ENCODE measurements around the gene GBX2. TPM values are rescaled to one million over a fixed set of nuclear protein-coding genes. Genes with fewer than 3 reads are reported as not detected.

Gene GBX2
- total RNA-seq: not detected
- long read RNA-seq: 0 reads

DNA sequence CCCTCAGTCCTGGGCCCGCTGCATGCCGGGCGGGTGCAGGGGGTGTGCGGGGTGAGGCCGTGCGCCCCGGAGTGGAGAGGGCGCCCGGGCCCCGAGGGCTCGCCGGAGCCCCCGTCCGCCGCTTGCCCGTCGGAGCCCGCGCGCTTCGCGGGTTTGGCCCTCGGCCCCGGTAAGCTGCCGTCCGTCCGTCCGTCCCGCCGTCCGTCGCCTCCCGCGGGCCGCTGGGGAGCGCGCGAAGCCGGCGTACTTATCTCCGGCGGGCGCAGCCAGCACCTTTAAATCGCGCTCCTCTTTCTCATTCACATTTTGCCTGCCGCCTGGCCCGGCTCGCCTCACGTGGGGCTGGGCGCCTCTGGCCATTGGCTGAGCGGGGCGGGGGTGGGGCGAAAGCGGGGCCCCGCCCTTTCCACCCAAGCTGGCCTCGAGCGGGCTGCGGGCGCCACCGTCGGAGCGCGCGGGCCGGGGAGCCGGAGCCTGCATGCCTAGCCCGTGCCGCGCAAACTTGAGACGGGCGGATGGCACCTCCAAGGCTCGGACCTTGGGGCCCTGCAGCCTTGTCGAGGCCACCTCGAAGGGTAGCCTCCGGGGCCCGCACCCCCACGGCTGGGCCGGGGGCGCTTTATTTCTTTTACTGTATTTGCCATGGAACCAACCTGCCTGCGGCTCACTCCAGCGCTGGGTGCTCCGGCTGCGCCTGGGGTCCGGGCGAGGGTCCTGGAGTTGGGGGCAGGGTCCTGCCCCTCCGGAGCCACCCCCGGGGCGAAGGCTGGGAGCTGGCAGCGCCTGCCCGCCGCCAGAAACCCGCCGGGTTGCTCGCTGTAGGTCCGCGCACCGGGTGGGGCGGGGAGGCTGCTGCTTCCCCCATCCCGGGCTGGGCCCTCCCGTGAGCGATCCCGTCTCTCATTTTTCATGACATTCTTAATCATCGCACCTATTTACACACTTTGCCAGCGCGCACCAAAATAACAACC, at the start of gene GBX2:
Gene GBX2, minus strand, starts transcription at position 277 of the 971 bp plus-strand sequence. CDS start 415 bp downstream, outside the sequence.
- no peak for ATAC-seq
- no peaks in the 10 kb centered on the region for H3K9me3 ChIP-seq
- no peak within 1 kb of the TSS for H3K27ac ChIP-seq
- intact Hi-C loops (cut with DNase I): no loop called here
- peak within 1 kb of the TSS; percentile 16 for H3K4me3 ChIP-seq
- no peak for TF ChIP-seq CTCF (IDR thresholded peaks at IDR 0.05)
- peak; percentile 58 for DNase-seq
- peaks cover 100% of the 10 kb centered on the region for H3K27me3 ChIP-seq
- peaks cover 34% of the 10 kb centered on the region for H3K4me1 ChIP-seq
- H3K36me3 ChIP-seq: no peaks in the 10 kb centered on the region

DNA sequence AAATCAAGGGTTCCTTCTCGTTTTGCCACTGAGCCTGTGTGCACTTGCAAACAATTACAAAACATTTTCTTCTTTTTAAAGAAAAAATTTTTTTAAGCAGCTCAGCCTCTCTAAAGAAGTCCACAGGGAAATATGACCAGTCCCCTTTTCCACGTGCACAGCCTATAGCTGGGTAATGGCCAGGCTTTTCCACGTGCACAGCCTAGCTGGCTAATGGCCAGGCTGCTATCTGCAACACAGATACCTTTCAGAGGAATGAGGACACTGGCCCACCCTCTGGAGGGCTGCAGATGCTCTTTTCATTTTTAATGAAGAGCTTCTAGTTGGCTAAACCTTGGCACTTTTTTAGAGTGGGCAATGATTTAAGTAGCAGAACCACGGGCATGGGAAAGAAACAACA, 49.7 kb upstream of the GBX2 start:
- ATAC-seq (no peak), DNase-seq (no peak)
- no peaks in the 10 kb centered on the region for H3K4me1 ChIP-seq
- no peaks in the 10 kb centered on the region for H3K9me3 ChIP-seq
- TF ChIP-seq CTCF (IDR thresholded peaks at IDR 0.05): no peak
- peaks cover 28% of the 10 kb centered on the region for H3K27me3 ChIP-seq
- no peaks in the 10 kb centered on the region for H3K36me3 ChIP-seq
- H3K27ac ChIP-seq: no peak overlapping the region
- H3K4me3 ChIP-seq: no peak overlapping the region
- intact Hi-C loops (cut with DNase I): no loop called here

- TF ChIP-seq CTCF (IDR thresholded peaks at IDR 0.05): no peak
- intact Hi-C loops (cut with DNase I): no loop called here
- no peak for DNase-seq
- H3K27me3 ChIP-seq: peaks cover 36% of the 10 kb centered on the region
- H3K9me3 ChIP-seq: no peaks in the 10 kb centered on the region
- H3K4me3 ChIP-seq: no peak overlapping the region
- H3K4me1 ChIP-seq: no peaks in the 10 kb centered on the region
- no peak overlapping the region for H3K27ac ChIP-seq
- H3K36me3 ChIP-seq: no peaks in the 10 kb centered on the region
- ATAC-seq: no peak
Observed at GRCh38 chr2:236216711-236217110, 48.5 kb upstream of the GBX2 start.

DNA sequence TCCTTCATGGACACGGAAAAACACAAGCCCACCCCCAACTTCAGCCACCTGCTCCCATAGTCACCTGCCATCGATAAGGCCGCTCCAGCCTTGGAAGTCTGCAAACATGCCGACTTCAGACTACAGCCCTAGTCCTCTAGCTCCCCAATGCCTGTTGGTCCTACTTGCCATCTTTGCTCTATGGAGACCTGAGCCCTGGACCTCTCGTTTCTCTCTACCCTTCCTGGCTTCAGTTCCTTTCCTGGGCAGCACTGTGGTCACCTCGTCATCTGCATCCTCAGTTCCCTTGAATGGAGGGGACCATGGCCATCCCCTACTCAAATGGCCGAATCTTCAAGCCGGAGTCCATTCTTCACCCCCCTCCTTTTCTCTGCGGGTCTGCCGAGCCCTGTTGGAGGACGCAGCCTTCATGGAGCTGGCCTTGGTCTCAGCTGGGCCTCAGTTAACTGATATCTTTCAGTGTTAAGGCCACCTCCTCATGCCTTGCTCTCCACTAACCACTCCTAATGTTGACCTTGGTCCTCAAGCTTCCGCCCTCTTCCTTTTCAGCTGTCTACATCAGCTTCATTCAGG, 47.7 kb upstream of the GBX2 start:
- Histone ChIP-seq H3K9me3 (no peaks in the 10 kb centered on the region), H3K27ac (no peak overlapping the region), H3K4me3 (no peak overlapping the region), H3K36me3 (no peaks in the 10 kb centered on the region), H3K4me1 (no peaks in the 10 kb centered on the region), H3K27me3 (peaks cover 39% of the 10 kb centered on the region)
- ATAC-seq (no peak), DNase-seq (no peak)
- no peak for TF ChIP-seq CTCF (IDR thresholded peaks at IDR 0.05)
- intact Hi-C loops (cut with DNase I): no loop called here

GRCh38 chr2:236215196-236215595, 47.0 kb upstream of the GBX2 start:
- intact Hi-C loops (cut with DNase I): no loop called here
- no peak for DNase-seq
- TF ChIP-seq CTCF (IDR thresholded peaks at IDR 0.05): no peak
- Histone ChIP-seq H3K9me3 (no peaks in the 10 kb centered on the region), H3K4me3 (no peak overlapping the region), H3K27me3 (peaks cover 39% of the 10 kb centered on the region), H3K36me3 (no peaks in the 10 kb centered on the region), H3K4me1 (no peaks in the 10 kb centered on the region), H3K27ac (no peak overlapping the region)
- ATAC-seq: no peak
